H9 (cell line): Measurements from ENCODE around the gene DAPP1. TPM values are rescaled to one million over a fixed set of nuclear protein-coding genes. Genes with fewer than 3 reads are reported as not detected.

Source experiments
- DNase-seq: peaks from one replicate; pipeline ENCODE4 v3.0.0-alpha.2; 2017
- H2AFZ ChIP-seq: one replicate; pipeline ENCODE4 v1.6.1; 2013; ENCODE audit warnings: mild to moderate bottlenecking, low read length, control low read depth, moderate library complexity
- H2AK5ac ChIP-seq: 2 replicates; pipeline ENCODE4 v1.6.1; 2013; ENCODE audit warnings: low read length, control low read depth, mixed read lengths; ENCODE audit not compliant: insufficient read length
- H2BK120ac ChIP-seq: one replicate; pipeline ENCODE4 v1.6.1; 2013; ENCODE audit warnings: low read depth, mild to moderate bottlenecking, low read length, control low read depth, inconsistent platforms; ENCODE audit not compliant: poor library complexity, severe bottlenecking
- H2BK12ac ChIP-seq: 2 replicates; pipeline ENCODE4 v1.6.1; 2013; ENCODE audit warnings: low read length, control low read depth, mixed read lengths, low read depth; ENCODE audit not compliant: insufficient read length
- H2BK15ac ChIP-seq: 2 replicates; pipeline ENCODE4 v1.6.1; 2013; ENCODE audit warnings: low read depth, low read length, control low read depth
- H2BK20ac ChIP-seq: one replicate; pipeline ENCODE4 v1.6.1; 2013; ENCODE audit warnings: low read depth, mild to moderate bottlenecking, low read length, control low read depth, inconsistent platforms; ENCODE audit not compliant: poor library complexity, severe bottlenecking
- H2BK5ac ChIP-seq: 2 replicates; pipeline ENCODE4 v1.6.1; 2013; ENCODE audit warnings: low read length, control low read depth, mixed read lengths; ENCODE audit not compliant: insufficient read length
- H3K14ac ChIP-seq: 2 replicates; pipeline ENCODE4 v1.6.1; 2013; ENCODE audit warnings: low read length, control low read depth; ENCODE audit not compliant: insufficient read depth
- H3K18ac ChIP-seq: 2 replicates; pipeline ENCODE4 v1.6.1; 2013; ENCODE audit warnings: low read depth, mild to moderate bottlenecking, mixed read lengths, low read length, control low read depth; ENCODE audit not compliant: insufficient read length
- H3K23ac ChIP-seq: 2 replicates; pipeline ENCODE4 v1.6.1; 2013; ENCODE audit warnings: low read length, control low read depth, mixed read lengths, low read depth; ENCODE audit not compliant: insufficient read length
- H3K23me2 ChIP-seq: 2 replicates; pipeline ENCODE4 v1.6.1; 2013; ENCODE audit warnings: low read depth, mild to moderate bottlenecking, mixed read lengths, low read length, control low read depth; ENCODE audit not compliant: insufficient read length, poor library complexity, severe bottlenecking
- H3K27ac ChIP-seq: 2 replicates; pipeline ENCODE4 v1.5.1; 2013; ENCODE audit warnings: low read length, control low read depth, mixed read lengths, low read depth; ENCODE audit not compliant: insufficient read length
- H3K27me3 ChIP-seq: 2 replicates; pipeline ENCODE4 v1.6.1; 2013; ENCODE audit warnings: low read length, control low read depth, inconsistent platforms; ENCODE audit not compliant: insufficient read depth
- H3K4ac ChIP-seq: 2 replicates; pipeline ENCODE4 v1.6.1; 2013; ENCODE audit warnings: low read depth, mild to moderate bottlenecking, control low read depth, inconsistent platforms, low read length, moderate library complexity
- H3K4me1 ChIP-seq: 2 replicates; pipeline ENCODE4 v1.6.1; 2013; ENCODE audit warnings: low read length, control low read depth, inconsistent platforms; ENCODE audit not compliant: insufficient read depth
- H3K4me2 ChIP-seq: 2 replicates; pipeline ENCODE4 v1.6.1; 2013; ENCODE audit warnings: low read length, control low read depth, mixed read lengths; ENCODE audit not compliant: insufficient read length, insufficient read depth
- H3K56ac ChIP-seq: 2 replicates; pipeline ENCODE4 v1.6.1; 2013; ENCODE audit warnings: low read depth, mild to moderate bottlenecking, mixed read lengths, low read length, control low read depth; ENCODE audit not compliant: insufficient read length
- H3K79me1 ChIP-seq: 2 replicates; pipeline ENCODE4 v1.6.1; 2013; ENCODE audit warnings: low read depth, mild to moderate bottlenecking, moderate library complexity, low read length, control low read depth, inconsistent platforms; ENCODE audit not compliant: insufficient read depth, poor library complexity, severe bottlenecking
- H3K79me2 ChIP-seq: 2 replicates; pipeline ENCODE4 v1.6.1; 2013; ENCODE audit warnings: low read length, control low read depth, inconsistent platforms; ENCODE audit not compliant: insufficient read depth
- H3K9ac ChIP-seq: 2 replicates; pipeline ENCODE4 v1.6.1; 2013; ENCODE audit warnings: low read length, control low read depth, mixed read lengths; ENCODE audit not compliant: insufficient read length; ENCODE audit errors: extremely low read depth
- H3K9me3 ChIP-seq: one replicate; pipeline ENCODE4 v1.6.1; 2013; ENCODE audit warnings: low read depth, low read length, inconsistent platforms; ENCODE audit not compliant: control insufficient read depth
- H3T11ph ChIP-seq: one replicate; pipeline ENCODE4 v1.6.1; 2013; ENCODE audit warnings: mild to moderate bottlenecking, low read length, control low read depth, inconsistent platforms
- H4K20me1 ChIP-seq: one replicate; pipeline ENCODE4 v1.6.1; 2013; ENCODE audit not compliant: control insufficient read depth, insufficient read length, insufficient read depth
- H4K5ac ChIP-seq: 2 replicates; pipeline ENCODE4 v1.6.1; 2013; ENCODE audit warnings: low read depth, mild to moderate bottlenecking, mixed read lengths, low read length, control low read depth; ENCODE audit not compliant: insufficient read length
- H4K8ac ChIP-seq: replicated peaks from 2 replicates; pipeline ENCODE4 v1.6.1; 2013; ENCODE audit warnings: low read length, control low read depth, mixed read lengths, low read depth; ENCODE audit not compliant: insufficient read length
- H4K91ac ChIP-seq: 2 replicates; pipeline ENCODE4 v1.6.1; 2013; ENCODE audit warnings: low read depth, mild to moderate bottlenecking, moderate library complexity, mixed read lengths, low read length, control low read depth; ENCODE audit not compliant: insufficient read length
- H3K27ac Mint-ChIP-seq, 3 experiments: 2 replicates in 2 of 3; 3 replicates in 1 of 3; pipeline ENCODE4 v1.8.0; 2020 to 2021; ENCODE audit warnings: mixed read lengths in 3 of 3, mild to moderate bottlenecking in 1 of 3, moderate library complexity in 1 of 3
- H3K27me3 Mint-ChIP-seq: 2 replicates; pipeline ENCODE4 v1.8.0; 2021; ENCODE audit warnings: low read depth, mild to moderate bottlenecking, moderate library complexity, mixed read lengths
- H3K36me3 Mint-ChIP-seq, 3 experiments: 2 replicates in 2 of 3; 3 replicates in 1 of 3; pipeline ENCODE4 v1.8.0; 2020 to 2021; ENCODE audit warnings: low read depth in 3 of 3, mixed read lengths in 3 of 3; ENCODE audit not compliant: insufficient read depth in 1 of 3
- H3K4me1 Mint-ChIP-seq, 2 experiments: 2 replicates each; pipeline ENCODE4 v1.8.0; 2020; ENCODE audit warnings: mixed read lengths in 2 of 2
- H3K4me3 Mint-ChIP-seq, 2 experiments: 2 replicates in 1 of 2; 3 replicates in 1 of 2; pipeline ENCODE4 v1.8.0; 2020 to 2021; ENCODE audit warnings: mild to moderate bottlenecking in 2 of 2, mixed read lengths in 2 of 2, moderate library complexity in 1 of 2
- H3K9me3 Mint-ChIP-seq, 2 experiments: 2 replicates in 1 of 2; 3 replicates in 1 of 2; pipeline ENCODE4 v1.8.0; 2020; ENCODE audit warnings: mild to moderate bottlenecking in 2 of 2, mixed read lengths in 2 of 2, moderate library complexity in 1 of 2
- WGBS: extraction: QIAGEN DNeasy Blood & Tissue Kit; methylation state at CpG from one replicate; pipeline ENCODE4 v1.1.7; 2013; ENCODE audit warnings: missing lambda C conversion rate, low lambda C conversion rate, mixed read lengths; ENCODE audit not compliant: insufficient read length; ENCODE audit errors: extremely low coverage; 5-methylcytosine and 5-hydroxymethylcytosine counted together
- total RNA-seq: library from RNA; stranded (reverse); gene quantifications from 2 replicates; pipeline ENCODE4 v1.2.1, GENCODE V29; 2021
- TF ChIP-seq, protein P1 (sequence below): fragments of 200-600 bp; sonication (generic); conservative IDR thresholded peaks from 3 replicates; pipeline ENCODE4 v1.8.0; 2021; ENCODE audit warnings: antibody characterized with exemption, mild to moderate bottlenecking

DAPP1 gene
- total RNA-seq, 1 experiment from 2014 or later = not detected

DNA sequence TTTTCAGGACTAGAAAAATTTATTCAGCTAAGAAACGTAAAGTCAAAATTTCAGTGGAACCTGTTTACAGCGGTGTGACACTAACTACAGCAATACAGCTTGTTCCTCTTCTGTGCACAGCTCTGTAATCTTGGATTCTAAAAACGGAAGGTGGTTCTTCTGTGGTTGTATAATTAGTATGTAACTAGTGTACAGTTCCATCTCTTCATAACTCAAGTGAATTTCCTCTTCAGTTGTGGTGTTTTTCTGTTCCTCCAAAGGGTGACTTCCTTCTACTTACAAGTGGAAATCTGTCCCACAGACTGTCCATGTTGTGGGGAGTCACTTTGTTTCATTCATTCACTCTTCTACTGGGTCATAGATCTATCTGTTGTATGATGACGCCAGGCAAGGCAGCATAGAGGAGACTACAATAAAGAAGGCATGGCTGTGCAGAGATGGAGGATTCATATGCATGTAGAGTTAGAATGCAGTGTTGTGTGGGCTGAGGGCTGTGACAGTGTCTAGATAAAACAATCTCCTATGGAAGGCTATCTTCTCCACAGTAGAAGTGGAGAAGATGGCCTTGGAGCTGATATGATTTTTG is 5.4 kb downstream of the DAPP1 start:
- Histone ChIP-seq H3K4me2 (no peak overlapping the region), H3K27me3 (no peaks in the 10 kb centered on the region), H4K20me1 (no peaks in the 10 kb centered on the region), H2AK5ac (no peak overlapping the region), H3K79me1 (no peaks in the 10 kb centered on the region), H2BK20ac (no peak overlapping the region), H2BK12ac (no peak overlapping the region), H3K4me1 (no peaks in the 10 kb centered on the region), H3T11ph (no peak overlapping the region), H2BK5ac (no peak overlapping the region), H2BK15ac (no peak overlapping the region), H3K79me2 (no peaks in the 10 kb centered on the region), H4K8ac (no peak overlapping the region), H3K27ac (no peak overlapping the region), H3K23ac (no peak overlapping the region), H3K4ac (no peak overlapping the region), H2BK120ac (no peak overlapping the region), H2AFZ (no peak overlapping the region), H3K18ac (no peak overlapping the region), H3K56ac (no peak overlapping the region), H3K9ac (no peak overlapping the region), H3K23me2 (no peaks in the 10 kb centered on the region), H4K5ac (no peak overlapping the region), H3K14ac (no peak overlapping the region), H4K91ac (no peak overlapping the region), H3K9me3 (no peaks in the 10 kb centered on the region)
- Mint-ChIP-seq H3K36me3 (no peaks in the 10 kb centered on the region), H3K9me3 (no peaks in the 10 kb centered on the region), H3K27me3 (no peaks in the 10 kb centered on the region), H3K27ac (no peak overlapping the region), H3K4me1 (peaks cover 3 to 4% of the 10 kb centered on the region in 2 experiments; a peak in 1 of 4 replicates), H3K4me3 (no peak overlapping the region)
- TF ChIP-seq, protein P1, sequence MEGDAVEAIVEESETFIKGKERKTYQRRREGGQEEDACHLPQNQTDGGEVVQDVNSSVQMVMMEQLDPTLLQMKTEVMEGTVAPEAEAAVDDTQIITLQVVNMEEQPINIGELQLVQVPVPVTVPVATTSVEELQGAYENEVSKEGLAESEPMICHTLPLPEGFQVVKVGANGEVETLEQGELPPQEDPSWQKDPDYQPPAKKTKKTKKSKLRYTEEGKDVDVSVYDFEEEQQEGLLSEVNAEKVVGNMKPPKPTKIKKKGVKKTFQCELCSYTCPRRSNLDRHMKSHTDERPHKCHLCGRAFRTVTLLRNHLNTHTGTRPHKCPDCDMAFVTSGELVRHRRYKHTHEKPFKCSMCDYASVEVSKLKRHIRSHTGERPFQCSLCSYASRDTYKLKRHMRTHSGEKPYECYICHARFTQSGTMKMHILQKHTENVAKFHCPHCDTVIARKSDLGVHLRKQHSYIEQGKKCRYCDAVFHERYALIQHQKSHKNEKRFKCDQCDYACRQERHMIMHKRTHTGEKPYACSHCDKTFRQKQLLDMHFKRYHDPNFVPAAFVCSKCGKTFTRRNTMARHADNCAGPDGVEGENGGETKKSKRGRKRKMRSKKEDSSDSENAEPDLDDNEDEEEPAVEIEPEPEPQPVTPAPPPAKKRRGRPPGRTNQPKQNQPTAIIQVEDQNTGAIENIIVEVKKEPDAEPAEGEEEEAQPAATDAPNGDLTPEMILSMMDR = no peak
- WGBS = no CpG with 5 or more reads among the region's 4 CpGs
- DNase-seq = no peak
